Mesenchymal stem cell (in vitro differentiated cells and primary cell): ENCODE data around the gene BCL2L11.

Experiments
- DNase-seq: peaks from one replicate; pipeline ENCODE4 v3.0.0-alpha.2; 2013
- H2AFZ ChIP-seq: one replicate; pipeline ENCODE4 v1.6.1; 2013; ENCODE audit warnings: low read depth, mild to moderate bottlenecking, control low read depth, inconsistent platforms, low read length, moderate library complexity
- H2AK5ac ChIP-seq: 2 replicates; pipeline ENCODE4 v1.6.1; 2013; ENCODE audit warnings: low read length, moderate library complexity, mild to moderate bottlenecking, inconsistent platforms; ENCODE audit not compliant: severe bottlenecking
- H2BK120ac ChIP-seq: one replicate; pipeline ENCODE4 v1.6.1; 2013; ENCODE audit warnings: low read depth, mild to moderate bottlenecking, inconsistent platforms, low read length, moderate library complexity
- H2BK12ac ChIP-seq, 2 experiments: one replicate each; pipeline ENCODE4 v1.6.1; 2013; ENCODE audit warnings: inconsistent platforms in 2 of 2, low read length in 2 of 2, mild to moderate bottlenecking in 2 of 2, moderate library complexity in 2 of 2, control low read depth in 1 of 2
- H2BK15ac ChIP-seq: one replicate; pipeline ENCODE4 v1.6.1; 2013; ENCODE audit warnings: mild to moderate bottlenecking, low read depth, inconsistent platforms; ENCODE audit not compliant: poor library complexity, severe bottlenecking
- H2BK5ac ChIP-seq: 2 replicates; pipeline ENCODE4 v1.6.1; 2013; ENCODE audit warnings: low read depth, mild to moderate bottlenecking, low read length, control low read depth, inconsistent platforms; ENCODE audit not compliant: poor library complexity, severe bottlenecking
- H3K14ac ChIP-seq, 2 experiments: one replicate each; pipeline ENCODE4 v1.6.1; 2013; ENCODE audit warnings: inconsistent platforms in 2 of 2, low read length in 2 of 2, control low read depth in 1 of 2, mild to moderate bottlenecking in 1 of 2, moderate library complexity in 1 of 2
- H3K18ac ChIP-seq, 2 experiments: one replicate each; pipeline ENCODE4 v1.6.1; 2013; ENCODE audit warnings: inconsistent platforms in 2 of 2, low read length in 2 of 2, control low read depth in 1 of 2, low read depth in 1 of 2, mild to moderate bottlenecking in 1 of 2
- H3K23ac ChIP-seq, 2 experiments: one replicate each; pipeline ENCODE4 v1.6.1; 2013; ENCODE audit warnings: inconsistent platforms in 2 of 2, low read length in 2 of 2, mild to moderate bottlenecking in 2 of 2, moderate library complexity in 2 of 2, control low read depth in 1 of 2
- H3K27ac ChIP-seq: 2 replicates; pipeline ENCODE4 v1.5.1; 2013; ENCODE audit warnings: mild to moderate bottlenecking, moderate library complexity, low read length, control low read depth, inconsistent platforms; ENCODE audit not compliant: poor library complexity, severe bottlenecking
- H3K27me3 ChIP-seq, 2 experiments: 2 replicates each; pipeline versions ENCODE4 v1.6.1 to v1.7.0; 2013; ENCODE audit warnings: low read length in 2 of 2, mild to moderate bottlenecking in 2 of 2, moderate library complexity in 2 of 2, control low read depth in 1 of 2, inconsistent platforms in 1 of 2; ENCODE audit not compliant: control insufficient read depth in 1 of 2, insufficient read depth in 1 of 2
- H3K36me3 ChIP-seq, 2 experiments: 2 replicates each; pipeline versions ENCODE4 v1.6.1 to v1.7.0; 2013; ENCODE audit warnings: low read length in 2 of 2, control low read depth in 1 of 2, inconsistent platforms in 1 of 2, low read depth in 1 of 2, mild to moderate bottlenecking in 1 of 2; ENCODE audit not compliant: insufficient read depth in 2 of 2, control insufficient read depth in 1 of 2
- H3K4ac ChIP-seq, 2 experiments: one replicate each; pipeline ENCODE4 v1.6.1; 2013; ENCODE audit warnings: inconsistent platforms in 2 of 2, low read length in 2 of 2, mild to moderate bottlenecking in 2 of 2, moderate library complexity in 2 of 2, control low read depth in 1 of 2, low read depth in 1 of 2
- H3K4me1 ChIP-seq: 2 replicates; pipeline ENCODE4 v1.6.1; 2013; ENCODE audit warnings: low read depth, low read length, control low read depth; ENCODE audit not compliant: control insufficient read depth, insufficient read depth
- H3K4me2 ChIP-seq: 2 replicates; pipeline ENCODE4 v1.6.1; 2013; ENCODE audit warnings: low read length, mild to moderate bottlenecking, inconsistent platforms; ENCODE audit not compliant: poor library complexity, severe bottlenecking
- H3K4me3 ChIP-seq, 2 experiments: 2 replicates each; pipeline versions ENCODE4 v1.5.1 to v1.7.0; 2013; ENCODE audit warnings: low read length in 2 of 2, mild to moderate bottlenecking in 2 of 2, control low read depth in 1 of 2, low read depth in 1 of 2; ENCODE audit not compliant: insufficient read depth in 1 of 2
- H3K79me1 ChIP-seq: replicated peaks from 2 replicates; pipeline ENCODE4 v1.6.1; 2013; ENCODE audit warnings: mild to moderate bottlenecking, control low read depth, low read length, inconsistent platforms; ENCODE audit not compliant: poor library complexity, severe bottlenecking
- H3K9ac ChIP-seq: 2 replicates; pipeline ENCODE4 v1.7.0; 2013; ENCODE audit warnings: mild to moderate bottlenecking, low read length, moderate library complexity
- H3K9me3 ChIP-seq: 2 replicates; pipeline ENCODE4 v1.7.0; 2013; ENCODE audit warnings: mild to moderate bottlenecking, low read length; ENCODE audit not compliant: control insufficient read depth
- H4K8ac ChIP-seq: one replicate; pipeline ENCODE4 v1.6.1; 2013; ENCODE audit warnings: inconsistent platforms, mild to moderate bottlenecking, low read length, moderate library complexity
- H4K91ac ChIP-seq: one replicate; pipeline ENCODE4 v1.6.1; 2013; ENCODE audit warnings: mild to moderate bottlenecking, low read length, inconsistent platforms
- WGBS: methylation state at CpG from one replicate; pipeline ENCODE4 v1.1.7; 2013; ENCODE audit warnings: mixed read lengths; 5-methylcytosine and 5-hydroxymethylcytosine counted together

Gene BCL2L11

DNA sequence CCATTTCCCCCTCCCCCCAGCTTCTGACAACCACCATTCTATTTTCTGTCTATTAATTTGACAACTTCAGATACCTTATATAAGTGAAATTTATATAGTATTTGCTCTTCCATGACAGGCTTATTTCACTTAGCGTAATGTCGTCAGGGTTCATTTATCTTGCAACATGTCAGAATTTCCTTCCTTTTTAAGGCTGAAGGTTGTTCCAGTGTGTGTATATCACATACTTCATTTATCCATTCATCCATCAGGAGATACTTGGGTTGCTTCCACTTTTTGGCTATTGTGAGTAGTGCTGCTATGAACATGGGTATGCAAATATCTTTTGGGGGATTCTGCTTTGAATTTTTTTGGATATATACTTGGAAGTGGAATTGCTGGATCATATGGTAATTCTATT, 7.4 kb downstream of the BCL2L11 start:
- H3K14ac ChIP-seq: no peak overlapping the region
- no peak overlapping the region for H2AK5ac ChIP-seq
- no peak overlapping the region for H4K91ac ChIP-seq
- peaks cover 7 to 42% of the 10 kb centered on the region in 2 experiments for H3K36me3 ChIP-seq
- peaks cover 4% of the 10 kb centered on the region for H3K4me1 ChIP-seq
- no peak overlapping the region for H2BK5ac ChIP-seq
- H3K27me3 ChIP-seq: no peaks in the 10 kb centered on the region
- no peak overlapping the region for H3K4me2 ChIP-seq
- H3K18ac ChIP-seq: no peak overlapping the region
- H3K4ac ChIP-seq: no peak overlapping the region
- no peak for DNase-seq
- no peak overlapping the region for H3K9ac ChIP-seq
- no CpG with 5 or more reads among the region's 2 CpGs for WGBS
- no peak overlapping the region for H3K27ac ChIP-seq
- no peak overlapping the region for H2BK15ac ChIP-seq
- no peak overlapping the region for H4K8ac ChIP-seq
- H3K4me3 ChIP-seq: no peak overlapping the region
- H2BK120ac ChIP-seq: no peak overlapping the region
- no peak overlapping the region for H2AFZ ChIP-seq
- no peak overlapping the region for H3K23ac ChIP-seq
- peaks cover 27% of the 10 kb centered on the region for H3K79me1 ChIP-seq
- no peaks in the 10 kb centered on the region for H3K9me3 ChIP-seq
- H2BK12ac ChIP-seq: no peak overlapping the region

DNA sequence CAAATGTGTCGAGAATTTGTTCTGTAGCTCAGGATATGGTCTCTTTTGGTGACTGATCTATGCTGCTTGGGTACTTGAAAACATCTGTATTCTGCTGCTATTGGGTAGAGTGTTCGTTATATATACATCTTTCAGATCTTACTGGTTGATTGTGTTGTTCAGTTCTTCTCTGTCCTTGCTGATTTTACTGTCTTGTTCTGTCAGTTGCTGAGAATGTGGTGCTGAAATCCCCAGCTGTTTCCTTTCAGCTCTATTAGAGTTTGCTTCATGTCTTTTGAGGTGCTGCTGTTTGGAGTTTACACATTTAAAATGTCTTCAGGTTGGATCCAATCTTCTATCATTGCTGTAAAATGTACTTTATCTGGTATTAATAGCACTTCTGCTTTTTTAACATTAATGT, 12.9 kb downstream of the BCL2L11 start:
- no peak overlapping the region for H3K18ac ChIP-seq
- peaks cover 19% of the 10 kb centered on the region for H3K79me1 ChIP-seq
- no peak overlapping the region for H2AFZ ChIP-seq
- H3K27me3 ChIP-seq: peaks cover 0 to 13% of the 10 kb centered on the region in 2 experiments
- DNase-seq: peak; percentile 4
- no peak overlapping the region for H2BK12ac ChIP-seq
- H3K23ac ChIP-seq: no peak overlapping the region
- WGBS: 64% methylated on average over 2 of the region's 2 CpGs
- no peak overlapping the region for H2BK15ac ChIP-seq
- no peak overlapping the region for H2BK5ac ChIP-seq
- H3K4me2 ChIP-seq: no peak overlapping the region
- no peak overlapping the region for H2BK120ac ChIP-seq
- no peak overlapping the region for H4K91ac ChIP-seq
- no peak overlapping the region for H3K27ac ChIP-seq
- H3K4me3 ChIP-seq: no peak overlapping the region
- H3K9ac ChIP-seq: no peak overlapping the region
- H4K8ac ChIP-seq: no peak overlapping the region
- H2AK5ac ChIP-seq: no peak overlapping the region
- H3K14ac ChIP-seq: no peak overlapping the region
- H3K9me3 ChIP-seq: no peaks in the 10 kb centered on the region
- H3K4me1 ChIP-seq: peaks cover 8% of the 10 kb centered on the region
- H3K36me3 ChIP-seq: peaks cover 11 to 21% of the 10 kb centered on the region in 2 experiments
- H3K4ac ChIP-seq: no peak overlapping the region

DNA sequence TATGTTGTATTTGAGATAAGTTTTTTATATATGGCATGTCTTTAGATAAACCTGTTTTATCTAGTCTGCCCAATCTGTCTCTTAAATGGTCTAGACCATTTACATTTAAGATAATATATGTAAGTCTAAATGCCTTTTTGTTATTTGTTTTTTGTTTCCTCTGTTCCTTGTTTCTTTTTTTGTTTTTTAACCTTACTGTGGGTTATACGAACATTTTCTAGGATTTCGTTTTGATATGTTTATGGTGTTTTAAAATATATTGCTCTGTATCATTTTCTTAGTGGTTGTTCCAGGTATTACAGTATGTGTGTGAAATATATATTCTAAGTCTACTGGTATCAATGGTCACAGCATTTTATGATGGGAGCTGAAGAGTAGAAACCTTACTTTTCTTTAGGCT, 13.3 kb downstream of the BCL2L11 start:
- 100% methylated on average over 2 of the region's 2 CpGs for WGBS
- no peak overlapping the region for H3K4me3 ChIP-seq
- no peak overlapping the region for H3K27ac ChIP-seq

DNA sequence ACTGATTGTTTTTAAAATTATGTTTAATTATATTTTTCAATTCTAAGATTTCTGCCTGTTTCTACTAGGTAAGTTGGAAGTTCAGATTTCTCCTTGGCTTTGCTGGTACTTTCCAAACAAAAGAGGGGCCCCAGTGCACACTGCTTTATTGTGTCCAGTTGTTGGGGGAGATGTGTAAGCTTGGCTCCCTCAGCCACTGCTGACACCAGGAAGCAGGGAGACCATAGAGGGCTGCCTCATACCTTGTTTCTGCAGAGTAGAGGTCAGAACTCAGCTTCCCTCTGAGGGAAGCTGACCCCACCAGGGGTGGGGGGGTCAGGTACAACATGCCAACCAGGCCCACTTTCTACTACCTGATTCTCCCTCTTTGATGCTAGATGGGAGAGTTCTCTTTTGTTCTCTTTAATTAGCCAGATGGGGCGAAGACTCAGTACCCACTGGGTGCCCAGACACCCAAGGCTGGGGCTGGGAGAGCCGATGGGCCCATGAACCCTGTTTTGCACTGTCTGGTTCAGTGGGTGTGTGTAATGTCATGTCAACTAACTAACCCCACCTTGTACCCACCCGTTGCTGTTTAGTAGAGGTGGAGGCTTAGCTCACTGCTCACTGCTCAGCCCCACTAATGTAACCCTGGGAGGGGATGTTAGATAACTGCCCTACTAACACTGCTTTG, 14.7 kb downstream of the BCL2L11 start:
- no peak for DNase-seq
- Histone ChIP-seq H3K4me1 (peaks cover 8% of the 10 kb centered on the region), H3K4me2 (no peak overlapping the region), H3K9ac (peak overlapping the region; percentile 23), H3K18ac (no peak overlapping the region), H3K14ac (no peak overlapping the region), H3K9me3 (no peaks in the 10 kb centered on the region), H3K36me3 (peaks cover 0 to 27% of the 10 kb centered on the region in 2 experiments), H3K4ac (no peak overlapping the region), H2BK5ac (no peak overlapping the region), H2BK12ac (no peak overlapping the region), H4K91ac (no peak overlapping the region), H2AFZ (no peak overlapping the region), H3K23ac (no peak overlapping the region), H3K27me3 (peaks cover 0 to 16% of the 10 kb centered on the region in 2 experiments), H3K27ac (no peak overlapping the region), H2AK5ac (no peak overlapping the region), H2BK120ac (no peak overlapping the region), H4K8ac (no peak overlapping the region), H3K4me3 (no peak overlapping the region), H2BK15ac (no peak overlapping the region), H3K79me1 (peaks cover 24% of the 10 kb centered on the region)
- 97% methylated on average over 3 of the region's 3 CpGs for WGBS

More for the DNA sequence above, 13.3 kb downstream of the BCL2L11 start:
- Histone ChIP-seq H2AFZ (no peak overlapping the region), H3K36me3 (peaks cover 6 to 23% of the 10 kb centered on the region in 2 experiments), H3K4me1 (peaks cover 8% of the 10 kb centered on the region), H2BK5ac (no peak overlapping the region), H3K18ac (no peak overlapping the region), H3K27me3 (peaks cover 0 to 16% of the 10 kb centered on the region in 2 experiments), H3K14ac (no peak overlapping the region), H2BK12ac (no peak overlapping the region), H3K9me3 (no peaks in the 10 kb centered on the region), H3K4ac (no peak overlapping the region), H2AK5ac (no peak overlapping the region), H3K79me1 (peaks cover 18% of the 10 kb centered on the region), H3K4me2 (no peak overlapping the region), H4K8ac (no peak overlapping the region), H2BK15ac (no peak overlapping the region), H3K23ac (no peak overlapping the region), H2BK120ac (no peak overlapping the region), H3K9ac (no peak overlapping the region), H4K91ac (no peak overlapping the region)
- no peak for DNase-seq
